ENCODE measurements around the gene CAPN2. TPM values are rescaled to one million over a fixed set of nuclear protein-coding genes. Genes with fewer than 3 reads are reported as not detected.

CAPN2 gene
- total and polyA plus RNA-seq, 2 experiments from 2014 or later: 8.4 to 17.8 TPM

DNA sequence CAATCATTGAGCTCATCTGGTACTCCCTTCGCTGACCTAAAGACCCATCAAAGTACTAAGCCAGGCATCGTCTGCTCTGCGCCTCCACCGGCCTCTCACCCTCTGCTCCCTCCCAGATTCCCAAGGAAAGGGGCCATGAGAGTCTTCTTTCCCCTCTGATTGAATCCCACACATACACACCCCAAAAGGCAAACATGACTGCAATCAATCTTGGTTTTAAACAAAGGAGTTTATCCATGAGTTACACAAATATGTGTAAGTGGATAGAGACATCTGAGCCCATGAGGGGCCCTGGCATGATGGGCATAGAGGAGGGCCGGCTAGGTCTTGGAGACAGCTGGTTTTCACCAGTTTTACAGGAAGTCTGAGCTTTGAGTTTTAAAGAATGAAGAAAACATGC, 50.9 kb downstream of the CAPN2 start:
- Histone ChIP-seq H3K36me3 (ENCODE audit: insufficient read depth) (no peaks in the 10 kb centered on the region), H3K27ac (ENCODE audit: low read depth) (no peak overlapping the region), H3K79me2 (replicated peaks; ENCODE audit: insufficient read depth) (no peaks in the 10 kb centered on the region)

More for the DNA sequence above, 50.9 kb downstream of the CAPN2 start:
- H3K27me3 ChIP-seq (ENCODE audit: insufficient read depth): no peaks in the 10 kb centered on the region
- H4K20me1 ChIP-seq (replicated peaks; ENCODE audit: insufficient read depth): no peaks in the 10 kb centered on the region
- H3K4me1 ChIP-seq (ENCODE audit: insufficient read depth): no peaks in the 10 kb centered on the region
- TF ChIP-seq JUNB (IDR thresholded peaks at IDR 0.05; ENCODE audit: unreplicated experiment) (no peak), REST (IDR thresholded peaks at IDR 0.05; ENCODE audit: unreplicated experiment) (no peak), EZH2 (IDR thresholded peaks at IDR 0.05; ENCODE audit: low read depth, unreplicated experiment) (no peak), CREB1 (CRISPR knock-in tag; IDR thresholded peaks at IDR 0.05; ENCODE audit: low read depth) (no peak), EZH2phosphoT487 (IDR thresholded peaks at IDR 0.05; ENCODE audit: unreplicated experiment) (no peak), ZNF331 (CRISPR knock-in tag; IDR thresholded peaks at IDR 0.05; ENCODE audit: low read depth) (no peak), STAT1 (IDR thresholded peaks at IDR 0.05; ENCODE audit: unreplicated experiment) (no peak), CTCF (conservative IDR thresholded peaks at IDR 0.05; ENCODE audit: low read depth in 2 of 2) (no peak), POLR2AphosphoS5 (IDR thresholded peaks at IDR 0.05; ENCODE audit: low read depth) (no peak), ZNF114 (CRISPR knock-in tag; IDR thresholded peaks at IDR 0.05) (no peak), ZNF462 (CRISPR knock-in tag; IDR thresholded peaks at IDR 0.05) (no peak), NANOG (IDR thresholded peaks at IDR 0.05; ENCODE audit: borderline replicate concordance) (no peak)
- TF ChIP-seq, protein P1, sequence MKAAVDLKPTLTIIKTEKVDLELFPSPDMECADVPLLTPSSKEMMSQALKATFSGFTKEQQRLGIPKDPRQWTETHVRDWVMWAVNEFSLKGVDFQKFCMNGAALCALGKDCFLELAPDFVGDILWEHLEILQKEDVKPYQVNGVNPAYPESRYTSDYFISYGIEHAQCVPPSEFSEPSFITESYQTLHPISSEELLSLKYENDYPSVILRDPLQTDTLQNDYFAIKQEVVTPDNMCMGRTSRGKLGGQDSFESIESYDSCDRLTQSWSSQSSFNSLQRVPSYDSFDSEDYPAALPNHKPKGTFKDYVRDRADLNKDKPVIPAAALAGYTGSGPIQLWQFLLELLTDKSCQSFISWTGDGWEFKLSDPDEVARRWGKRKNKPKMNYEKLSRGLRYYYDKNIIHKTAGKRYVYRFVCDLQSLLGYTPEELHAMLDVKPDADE (IDR thresholded peaks at IDR 0.05): no peak
- Mint-ChIP-seq H3K27me3 (ENCODE audit: insufficient read depth, low read depth, poor library complexity) (peaks cover 10% of the 10 kb centered on the region), H3K4me3 (no peak overlapping the region), H3K9me3 (no peaks in the 10 kb centered on the region), H3K4me1 (peaks cover 3% of the 10 kb centered on the region; the same call in 1 of the 3 replicates), H3K27ac (no peak overlapping the region), H3K36me3 (ENCODE audit: low read depth) (no peaks in the 10 kb centered on the region; the same call in none of the 3 replicates)
- no peak overlapping the region for H3K4me2 ChIP-seq
- H3F3A ChIP-seq (replicated peaks; ENCODE audit: low read depth): no peaks in the 10 kb centered on the region
- H2AFZ ChIP-seq: no peak overlapping the region
- no peak overlapping the region for H3K4me3 ChIP-seq
- no peak for ATAC-seq
- H3K9me2 ChIP-seq (ENCODE audit: insufficient read depth): no peaks in the 10 kb centered on the region; the same call in 1 of the 2 replicates
- DNase-seq (ENCODE audit: low spot score): no peak
